Measurements from ENCODE around the gene CYB5D1.

DNA sequence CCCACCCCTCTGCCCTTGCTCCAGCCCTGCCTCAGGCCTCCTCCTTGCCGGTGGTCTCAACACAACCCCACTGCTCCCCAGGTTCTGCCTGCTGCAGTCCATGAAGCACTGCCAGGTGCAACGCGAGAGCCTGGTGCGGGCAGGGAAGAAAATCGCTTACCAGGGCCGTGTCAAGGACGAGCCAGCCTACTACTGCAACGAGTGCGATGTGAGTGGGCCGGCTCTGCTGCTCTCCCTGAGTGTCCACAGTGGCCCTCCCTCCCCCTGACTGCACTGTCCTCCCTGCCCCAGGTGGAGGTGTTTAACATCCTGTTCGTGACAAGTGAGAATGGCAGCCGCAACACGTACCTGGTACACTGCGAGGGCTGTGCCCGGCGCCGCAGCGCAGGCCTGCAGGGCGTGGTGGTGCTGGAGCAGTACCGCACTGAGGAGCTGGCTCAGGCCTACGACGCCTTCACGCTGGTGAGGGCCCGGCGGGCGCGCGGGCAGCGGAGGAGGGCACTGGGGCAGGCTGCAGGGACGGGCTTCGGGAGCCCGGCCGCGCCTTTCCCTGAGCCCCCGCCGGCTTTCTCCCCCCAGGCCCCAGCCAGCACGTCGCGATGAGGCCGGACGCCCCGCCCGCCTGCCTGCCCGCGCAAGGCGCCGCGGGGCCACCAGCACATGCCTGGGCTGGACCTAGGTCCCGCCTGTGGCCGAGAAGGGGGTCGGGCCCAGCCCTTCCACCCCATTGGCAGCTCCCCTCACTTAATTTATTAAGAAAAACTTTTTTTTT is 4.7 kb upstream of the CYB5D1 start:
- TF ChIP-seq, protein P1, sequence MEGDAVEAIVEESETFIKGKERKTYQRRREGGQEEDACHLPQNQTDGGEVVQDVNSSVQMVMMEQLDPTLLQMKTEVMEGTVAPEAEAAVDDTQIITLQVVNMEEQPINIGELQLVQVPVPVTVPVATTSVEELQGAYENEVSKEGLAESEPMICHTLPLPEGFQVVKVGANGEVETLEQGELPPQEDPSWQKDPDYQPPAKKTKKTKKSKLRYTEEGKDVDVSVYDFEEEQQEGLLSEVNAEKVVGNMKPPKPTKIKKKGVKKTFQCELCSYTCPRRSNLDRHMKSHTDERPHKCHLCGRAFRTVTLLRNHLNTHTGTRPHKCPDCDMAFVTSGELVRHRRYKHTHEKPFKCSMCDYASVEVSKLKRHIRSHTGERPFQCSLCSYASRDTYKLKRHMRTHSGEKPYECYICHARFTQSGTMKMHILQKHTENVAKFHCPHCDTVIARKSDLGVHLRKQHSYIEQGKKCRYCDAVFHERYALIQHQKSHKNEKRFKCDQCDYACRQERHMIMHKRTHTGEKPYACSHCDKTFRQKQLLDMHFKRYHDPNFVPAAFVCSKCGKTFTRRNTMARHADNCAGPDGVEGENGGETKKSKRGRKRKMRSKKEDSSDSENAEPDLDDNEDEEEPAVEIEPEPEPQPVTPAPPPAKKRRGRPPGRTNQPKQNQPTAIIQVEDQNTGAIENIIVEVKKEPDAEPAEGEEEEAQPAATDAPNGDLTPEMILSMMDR (IDR thresholded peaks at IDR 0.05), result no peak
- no peak for TF ChIP-seq POLR2A (IDR thresholded peaks at IDR 0.05)
- no peak for TF ChIP-seq EP300 (IDR thresholded peaks at IDR 0.05)

Data from ovary (tissue), 3 donors.